Activated CD4-positive, alpha-beta T cell treated with anti-CD3 and anti-CD28 coated beads, Interleukin-2, amount 50 U/mL, for 4 hours (primary cell): ENCODE measurements around the gene ANKRD65.
A peak's percentile ranks its signal among the peaks of the same experiment; 100 is the strongest.
"Not testable (repeated sequence)": the region's sequence is repeated elsewhere in the genome, so short reads cannot be mapped to it uniquely, and the experiment has no call there.

Experiments
- DNase-seq, 2 experiments: peaks; one replicate each; pipeline ENCODE4 v3.0.0-alpha.2; 2020

The ANKRD65 gene

DNA sequence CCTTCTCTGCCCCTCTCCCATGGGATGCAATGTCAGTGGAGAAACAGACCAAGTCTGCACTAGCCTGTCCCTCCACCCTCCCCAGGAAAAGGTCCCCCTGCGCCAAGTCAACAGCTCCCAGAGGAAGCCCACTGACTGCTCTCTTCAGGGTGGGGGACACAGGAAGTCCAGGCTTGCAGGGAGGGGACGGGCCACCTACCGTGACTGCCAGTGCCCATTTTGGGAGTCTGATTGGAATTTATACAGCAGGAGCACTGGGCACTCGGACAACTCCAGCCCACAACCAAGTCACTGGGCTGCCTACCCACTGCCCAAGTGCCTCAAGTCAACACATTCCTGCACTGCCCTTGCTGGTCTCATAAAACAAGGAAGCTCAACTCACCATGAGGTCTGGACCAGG, 28.1 kb downstream of the ANKRD65 start:
- no peak for DNase-seq

DNA sequence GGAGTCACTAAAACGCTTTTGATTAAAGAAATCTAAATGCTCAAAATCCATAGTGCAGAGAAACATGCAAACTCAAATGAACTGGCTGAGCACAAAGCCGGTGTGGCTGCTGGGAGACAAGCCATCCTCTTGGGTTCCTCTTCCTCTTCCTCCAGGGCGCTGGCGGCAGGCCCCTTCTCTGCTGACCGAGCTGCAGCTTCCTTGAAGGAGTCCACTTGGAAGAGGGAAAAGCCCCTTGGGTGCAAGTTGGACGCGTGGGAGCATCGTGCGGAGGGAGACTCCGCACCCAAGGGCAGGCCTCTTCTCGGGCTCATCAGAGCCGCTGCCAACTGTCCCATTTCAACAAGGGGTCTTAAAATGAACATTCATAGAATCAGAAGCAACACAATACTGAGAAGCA, 29.9 kb downstream of the ANKRD65 start:
- no peak for DNase-seq

DNA sequence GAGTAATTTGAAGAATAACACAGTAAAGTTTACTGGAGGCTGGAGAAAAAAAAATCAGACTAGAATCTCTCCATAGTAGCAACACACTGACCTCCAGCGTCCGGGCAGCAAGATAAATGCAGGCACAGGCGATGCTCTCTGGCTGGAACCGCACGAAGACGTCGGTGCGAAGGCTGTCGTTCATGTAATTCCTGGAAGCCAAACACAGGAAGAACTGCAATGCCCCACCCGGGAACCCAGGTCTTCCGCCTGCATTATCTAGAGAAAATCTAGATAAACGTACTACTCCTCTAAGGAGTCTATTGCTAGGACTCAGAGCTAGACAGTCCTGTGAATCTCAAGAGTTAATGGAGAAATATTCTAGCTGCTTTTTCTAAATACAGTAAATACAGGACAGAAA, 30.4 kb downstream of the ANKRD65 start:
- no peak for DNase-seq

DNA sequence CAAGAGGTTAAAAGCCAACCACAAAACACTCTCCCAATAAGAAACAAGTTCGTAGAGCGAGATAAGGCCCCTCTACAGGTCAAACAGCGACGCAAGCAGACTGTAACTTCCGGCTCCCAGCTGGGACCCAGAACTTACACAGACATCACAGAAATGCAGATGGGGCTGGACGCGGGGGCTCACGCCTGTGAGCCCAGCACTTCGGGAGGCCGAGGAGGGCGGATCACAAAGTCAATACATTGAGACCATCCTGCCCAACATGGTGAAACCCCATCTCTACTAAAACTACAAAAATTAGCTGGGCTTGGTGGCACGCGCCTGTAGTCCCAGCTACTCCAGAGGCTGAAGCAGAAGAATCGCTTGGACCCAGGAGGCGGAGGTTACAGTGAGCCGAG, 33.0 kb downstream of the ANKRD65 start:
- no peak for DNase-seq

DNA sequence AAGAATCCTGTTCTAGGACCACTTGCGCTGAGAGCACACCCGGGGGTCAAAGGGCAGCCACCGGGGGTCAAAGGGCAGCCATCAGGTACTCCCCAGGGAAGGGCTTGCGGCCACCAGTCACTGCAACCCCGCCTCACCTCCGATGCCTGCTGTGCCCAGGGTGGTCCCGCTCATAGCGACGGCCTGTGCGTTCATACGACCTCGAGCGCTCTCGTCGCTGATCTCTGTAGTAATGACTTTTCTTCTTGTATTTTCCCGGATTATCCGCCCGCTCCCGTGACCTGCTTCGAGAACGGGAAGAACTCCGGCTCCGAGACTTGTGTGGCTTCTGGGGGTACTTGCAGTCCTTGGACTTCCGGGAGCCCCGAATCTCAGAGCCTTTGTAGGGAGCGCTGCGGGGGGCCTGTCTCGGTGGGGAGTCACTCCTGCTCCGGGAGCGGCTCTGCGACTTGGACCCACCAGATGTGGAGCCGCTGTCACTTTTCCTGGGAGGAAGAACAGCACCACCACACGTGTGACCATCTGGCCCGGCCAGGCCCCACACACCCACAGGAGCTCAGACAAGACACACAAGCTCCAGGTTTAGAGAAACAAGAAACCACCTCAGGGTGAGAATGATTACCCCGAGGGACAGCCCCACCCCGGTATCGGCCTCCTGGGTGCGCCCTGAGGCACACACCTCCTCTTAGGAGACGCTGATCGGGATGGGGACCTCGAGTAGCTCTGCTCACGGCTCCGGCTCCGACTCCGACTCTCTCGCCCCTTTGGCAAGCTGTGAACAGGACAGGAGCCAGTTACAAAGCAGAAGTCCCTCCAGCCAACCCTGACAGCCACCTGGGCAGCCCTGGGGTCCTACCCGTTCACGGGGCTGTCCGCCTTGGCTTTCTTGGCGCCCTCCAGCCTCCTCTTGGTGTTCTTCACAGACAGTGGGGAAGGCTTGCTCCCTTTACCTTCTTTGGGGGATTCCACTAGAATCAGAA, 33.7 kb downstream of the ANKRD65 start:
- DNase-seq = no peak

DNA sequence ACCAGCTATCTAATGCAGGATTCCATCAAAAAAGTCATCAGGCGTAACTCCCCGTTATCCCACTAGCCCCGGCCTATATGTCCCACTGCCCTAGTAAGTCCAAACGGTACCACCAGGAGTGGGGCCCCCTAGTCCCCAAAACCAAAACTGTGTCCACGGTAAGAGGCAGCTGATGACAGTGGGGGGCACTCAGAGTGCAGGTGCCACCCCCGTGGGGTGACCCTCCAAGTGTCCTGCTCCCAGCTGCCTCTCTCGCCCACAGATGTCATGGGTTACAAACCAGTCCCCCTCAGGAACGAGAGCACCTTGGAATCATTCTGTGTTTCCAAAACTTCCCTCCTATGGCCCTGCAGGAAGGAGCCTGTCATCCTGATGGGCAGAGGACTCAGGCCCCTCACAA, 35.1 kb downstream of the ANKRD65 start:
- no peak for DNase-seq

DNA sequence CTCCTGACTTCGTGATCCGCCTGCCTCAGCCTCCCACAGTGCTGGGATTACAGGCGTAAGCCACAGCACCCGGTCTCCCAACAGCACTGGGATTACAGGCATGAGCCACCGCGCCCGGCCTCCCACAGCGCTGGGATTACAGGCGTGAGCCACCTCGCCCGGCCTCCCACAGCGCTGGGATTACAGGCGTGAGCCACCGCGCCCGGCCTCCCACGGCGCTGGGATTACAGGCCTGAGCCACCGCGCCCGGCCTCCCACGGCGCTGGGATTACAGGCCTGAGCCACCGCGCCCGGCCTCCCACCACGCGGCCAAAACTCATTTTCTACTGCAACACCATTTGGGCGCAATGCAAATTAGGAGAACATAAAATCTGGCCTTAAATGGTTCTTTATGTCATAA, 35.7 kb downstream of the ANKRD65 start:
- not testable (repeated sequence) for DNase-seq

DNA sequence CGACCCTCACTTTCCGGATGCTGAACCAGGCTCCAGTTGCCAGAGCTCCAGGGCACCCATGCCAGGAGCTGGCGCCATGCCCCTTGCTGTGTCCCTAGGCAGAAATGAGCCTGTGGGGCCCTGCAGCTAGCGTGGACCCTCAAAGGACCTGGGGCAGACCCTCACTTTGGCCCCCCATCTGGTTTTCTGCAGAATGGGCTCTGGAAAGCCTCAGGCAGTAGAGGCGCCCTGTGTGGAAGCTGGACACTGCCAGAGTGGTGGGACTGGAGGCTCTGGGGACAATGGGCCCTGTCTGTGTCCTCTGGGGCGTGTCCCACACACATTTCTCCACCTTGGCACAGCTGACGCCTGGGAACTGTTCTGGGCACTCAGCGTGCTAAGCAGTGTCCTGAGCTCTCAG, 39.8 kb downstream of the ANKRD65 start:
- no peak for DNase-seq

DNA sequence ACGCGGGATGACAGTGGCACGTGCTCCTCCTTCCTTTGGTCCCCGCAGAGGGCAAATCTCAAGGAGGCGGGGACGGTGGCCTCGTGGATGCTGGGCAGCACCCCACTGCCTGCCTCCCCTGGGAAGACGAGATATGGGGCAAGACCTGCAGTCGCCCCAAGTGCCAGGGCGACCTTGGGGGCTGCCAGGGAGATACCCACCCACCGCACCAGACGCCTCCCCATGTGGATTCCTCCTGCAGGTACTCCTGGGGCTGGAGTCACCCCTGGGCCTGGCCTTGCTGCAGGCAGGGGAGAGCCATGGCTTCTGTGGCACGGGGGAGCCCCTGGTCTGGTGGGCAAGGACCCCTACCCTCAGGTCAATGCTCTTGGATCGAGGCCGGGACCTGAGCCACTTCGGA, 40.2 kb downstream of the ANKRD65 start:
- DNase-seq = no peak

DNA sequence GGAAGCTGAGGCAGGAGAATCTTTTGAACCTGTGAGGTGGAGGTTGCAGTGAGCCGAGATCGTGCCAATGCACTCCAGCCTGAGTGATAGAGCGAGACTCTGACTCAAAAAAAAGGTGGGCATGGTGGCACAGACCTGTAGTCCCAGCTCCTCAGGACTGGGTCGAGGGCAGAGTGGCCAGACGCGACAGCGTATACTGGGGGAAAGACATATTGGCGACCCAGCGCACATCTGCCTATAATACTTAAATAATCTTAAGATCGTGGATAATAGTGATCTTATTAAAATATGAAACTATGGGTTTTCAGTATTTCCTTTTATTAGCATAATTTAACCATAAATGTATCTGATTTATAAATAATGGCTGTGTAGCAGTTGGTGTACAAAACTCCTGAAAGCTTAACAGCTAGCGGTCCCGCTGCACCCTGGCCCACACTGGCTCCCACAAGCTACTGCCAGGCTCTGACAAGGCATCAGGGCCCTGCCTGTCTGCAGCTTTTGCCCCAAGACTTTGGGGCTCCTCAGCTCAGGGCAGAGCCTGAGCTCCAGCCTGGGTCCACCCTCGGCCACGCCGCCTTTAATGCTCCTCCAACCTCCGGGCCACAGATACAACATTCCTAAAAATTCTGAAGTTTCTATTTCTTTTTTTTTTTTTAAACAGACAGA, 43.4 kb downstream of the ANKRD65 start:
- no peak for DNase-seq

DNA sequence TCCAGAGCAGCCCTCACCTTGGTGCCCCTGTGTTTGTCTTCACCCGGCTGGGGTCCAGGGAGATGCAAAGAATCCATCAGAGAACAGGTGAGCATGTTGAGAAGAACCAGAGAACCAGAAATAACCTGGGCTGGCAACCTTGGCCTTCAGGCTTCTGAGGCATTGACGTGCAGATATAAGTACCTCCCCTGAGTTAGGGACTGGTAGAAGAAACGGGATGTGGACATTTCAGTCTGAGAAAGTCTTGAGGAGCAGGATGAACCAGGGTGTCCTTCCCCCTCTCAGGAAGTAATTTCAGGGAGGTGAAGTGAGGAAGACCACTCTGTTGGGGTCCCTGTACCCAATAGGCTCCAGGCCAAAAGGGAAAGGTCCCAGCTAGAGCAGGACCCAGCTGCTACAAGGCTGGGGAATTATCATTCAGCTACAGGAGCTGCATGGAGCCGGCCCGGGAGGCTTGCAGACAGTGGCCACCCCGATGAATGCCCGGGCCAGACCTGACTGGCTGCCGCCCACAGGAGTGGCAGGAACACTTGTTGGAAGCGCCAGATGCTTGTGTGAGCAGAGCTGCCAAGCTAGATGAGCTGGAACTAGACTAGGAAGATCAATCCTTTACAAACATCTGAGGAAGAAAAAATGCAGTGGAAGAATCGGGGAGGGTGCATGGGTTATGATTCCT, 44.4 kb downstream of the ANKRD65 start:
- DNase-seq = no peak

DNA sequence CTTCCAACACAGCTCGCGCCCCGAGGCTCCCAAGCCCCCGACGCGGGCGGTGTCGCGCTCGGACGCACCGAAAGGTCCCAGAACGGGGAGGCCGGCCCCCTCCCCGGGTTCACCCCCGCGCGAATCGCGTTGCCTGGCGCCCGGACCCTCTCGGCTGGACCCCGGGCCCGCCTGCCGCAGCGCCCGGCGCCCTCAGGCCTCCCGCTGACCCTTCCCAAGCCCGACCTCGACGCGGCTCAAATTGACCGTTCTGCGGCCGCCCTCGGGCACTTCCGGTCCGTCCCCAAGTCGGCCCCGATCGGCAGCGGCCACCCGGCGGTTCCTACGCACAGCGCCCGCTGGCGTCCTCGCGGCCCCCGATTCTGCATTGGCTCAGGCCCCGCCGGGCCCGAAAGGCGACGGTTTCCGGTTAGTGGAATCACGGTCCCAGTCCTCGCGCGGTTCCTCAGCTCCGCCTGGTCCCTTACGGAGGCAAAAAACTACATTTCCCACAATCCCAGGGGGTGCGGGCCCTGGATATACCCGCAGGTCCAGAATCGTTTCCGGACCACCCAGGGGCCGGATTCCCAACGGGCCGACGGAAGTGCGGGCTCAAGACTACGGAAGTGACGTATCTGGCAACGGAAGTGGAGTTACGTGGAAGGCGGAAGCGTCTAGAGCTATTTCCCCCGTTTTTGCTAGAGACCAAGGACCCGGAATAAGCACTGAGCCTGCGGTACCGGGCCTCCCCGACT, 46.0 kb downstream of the ANKRD65 start, which contains the start of gene AURKAIP1:
TSS of gene AURKAIP1 (minus strand) at position 279 of the 734 bp plus-strand sequence. CDS start 451 bp downstream, outside the sequence.
- DNase-seq = peak; percentile 91 to 95

DNA sequence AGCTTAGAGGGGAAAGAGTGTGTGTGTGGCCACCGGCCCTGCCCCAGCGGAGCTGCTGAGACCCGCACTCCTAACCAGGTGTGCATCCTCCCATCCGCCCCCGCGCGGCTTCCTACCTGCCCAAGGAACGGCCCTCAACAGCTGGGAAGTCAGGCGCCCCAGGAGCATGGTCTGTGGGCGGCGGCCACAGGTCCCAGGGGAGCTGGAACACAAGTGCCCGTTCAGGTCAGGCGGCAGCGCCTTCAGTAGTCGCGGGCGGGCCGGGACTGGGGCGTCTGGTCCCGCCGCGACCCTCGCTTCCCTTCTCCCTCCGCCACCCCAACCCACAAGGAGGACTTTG, 46.5 kb downstream of the ANKRD65 start:
- no peak for DNase-seq

DNA sequence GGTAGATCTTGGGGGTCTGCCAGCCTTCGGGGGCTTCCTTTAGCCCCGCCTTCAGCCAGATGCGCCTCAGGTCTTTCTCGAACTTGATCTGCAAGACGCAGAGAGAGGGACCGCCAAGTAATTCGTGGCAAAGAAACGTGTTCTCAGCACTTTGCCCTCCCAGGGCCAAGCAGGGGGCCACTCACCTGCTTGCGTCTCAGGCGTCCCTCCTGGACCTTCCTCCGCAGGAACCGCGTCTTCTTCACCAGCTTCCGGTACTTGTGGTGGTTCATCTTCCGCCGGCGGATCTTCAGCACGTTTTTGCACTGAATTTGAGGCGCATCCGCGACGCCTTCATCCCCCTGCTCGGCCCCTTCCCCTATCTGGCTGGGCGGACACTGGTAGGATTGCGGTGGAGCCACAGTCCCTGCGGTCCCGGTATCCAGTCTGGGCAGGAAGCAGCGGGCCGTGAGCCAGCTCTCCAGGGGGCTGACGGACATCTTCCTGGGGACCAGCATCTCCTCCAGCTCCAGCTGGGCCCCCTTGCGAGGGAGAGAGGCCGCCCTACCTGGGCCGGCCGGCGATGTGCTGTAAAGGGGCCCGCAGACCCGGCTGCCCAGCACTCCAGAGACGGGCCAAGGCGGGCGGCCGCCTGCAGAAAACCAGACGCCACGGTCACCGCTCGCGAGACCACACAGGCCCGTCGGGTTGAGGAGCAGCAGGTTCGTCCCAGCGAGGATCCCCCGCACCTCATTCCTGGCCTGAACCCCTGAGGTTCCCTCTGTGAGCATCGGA, 47.1 kb downstream of the ANKRD65 start:
- DNase-seq = no peak

DNA sequence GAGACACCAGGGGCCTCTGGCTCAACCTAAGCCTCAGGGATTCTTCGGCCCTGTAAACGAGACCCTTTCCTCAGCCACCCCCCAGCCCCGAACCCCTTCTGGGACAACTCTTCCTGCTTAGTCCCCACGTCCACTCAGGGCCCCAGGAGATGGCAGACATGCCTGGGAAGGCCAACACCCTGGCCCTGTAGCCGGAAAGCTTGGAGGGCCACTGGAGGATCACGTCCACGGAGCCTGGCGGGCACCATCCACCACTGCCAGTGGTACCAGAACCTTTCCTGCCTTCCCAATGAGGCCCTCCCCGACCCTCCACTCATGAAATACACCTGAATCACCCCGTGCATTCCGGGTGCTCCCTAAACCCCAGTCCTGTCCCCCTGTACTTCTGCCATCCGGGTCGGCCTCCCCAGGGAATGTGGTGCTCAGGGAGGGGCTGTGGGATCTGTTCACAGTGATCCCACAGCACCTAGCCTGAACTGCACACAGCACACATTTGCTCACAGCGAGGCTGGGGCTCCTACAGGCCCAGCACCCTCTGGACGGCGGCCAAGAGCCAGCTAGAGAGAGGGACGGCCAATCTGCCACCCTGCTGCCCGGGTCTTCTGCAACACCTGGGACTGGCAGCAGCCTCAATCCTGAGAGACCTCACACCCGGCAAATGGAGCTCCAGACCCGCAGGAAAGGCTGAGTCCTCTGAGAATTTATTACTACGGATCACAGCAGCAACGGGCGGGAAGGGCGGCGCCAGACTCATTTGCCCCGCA, 47.8 kb downstream of the ANKRD65 start:
- DNase-seq = no peak

DNA sequence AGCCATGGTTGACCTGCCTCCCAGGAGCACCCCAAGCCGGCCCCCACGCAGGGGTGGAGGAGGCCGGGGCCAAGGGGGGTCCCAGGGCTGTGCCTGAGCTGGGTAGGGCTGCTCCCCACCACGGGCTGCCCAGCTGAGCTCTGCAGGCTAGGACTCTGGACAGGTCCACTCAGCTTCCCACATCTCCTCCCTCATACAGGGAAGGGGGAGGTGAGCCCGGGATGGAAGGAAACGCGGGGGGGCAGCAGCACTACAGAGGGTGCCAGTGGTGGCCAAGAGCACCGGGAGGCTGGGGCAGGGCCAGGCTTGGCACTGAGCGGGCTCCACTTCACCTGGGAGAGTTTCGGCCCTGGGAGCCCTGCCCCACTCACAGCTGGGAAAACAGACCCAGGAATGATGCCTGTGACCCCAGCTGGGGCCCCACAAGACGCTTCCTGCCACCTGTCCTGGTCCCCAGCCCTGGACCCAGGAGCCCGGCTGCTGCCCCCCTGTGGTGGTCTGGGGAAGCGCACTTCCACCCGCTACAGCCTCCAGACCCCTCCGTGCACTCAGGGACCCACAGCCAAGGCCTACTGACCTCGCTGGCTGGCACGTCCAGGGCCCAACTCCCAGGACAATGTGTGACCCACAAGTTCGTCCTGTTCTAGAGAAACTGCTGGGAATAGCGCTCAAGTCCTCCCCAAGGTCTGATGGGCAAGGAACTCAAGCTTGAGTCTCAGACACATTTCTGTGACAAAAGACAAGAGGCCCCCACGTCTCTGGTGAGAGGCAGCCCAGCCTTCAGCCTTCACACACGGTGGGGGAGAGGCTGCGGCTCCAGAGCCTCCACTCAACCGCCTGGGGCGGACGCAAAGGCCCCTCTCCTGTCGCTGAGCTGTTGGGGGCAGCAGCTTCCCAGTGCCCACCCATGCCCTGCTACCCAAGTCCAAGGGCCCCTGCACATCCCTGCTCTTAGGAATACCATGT, 49.0 kb downstream of the ANKRD65 start:
- DNase-seq = peak; percentile 68 to 73

DNA sequence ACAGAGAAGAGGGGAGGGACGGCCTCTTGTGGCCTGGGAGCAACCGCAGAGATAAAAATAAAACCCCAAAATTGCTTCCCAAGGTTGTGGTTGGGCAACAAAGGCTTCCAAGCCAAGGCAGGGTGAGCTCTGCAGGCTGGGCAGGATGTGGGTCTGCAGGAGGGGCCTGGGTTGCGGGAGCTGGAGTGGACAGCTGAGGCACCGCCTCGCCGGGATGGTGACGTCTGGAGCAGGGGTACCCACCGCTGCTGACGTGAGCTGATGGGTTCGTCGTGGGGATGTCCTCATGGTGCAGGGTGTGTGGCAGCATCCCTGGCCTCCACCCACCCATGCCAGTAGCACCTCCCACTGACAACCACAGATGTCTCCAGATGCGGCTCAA, 49.7 kb downstream of the ANKRD65 start:
- DNase-seq = no peak

DNA sequence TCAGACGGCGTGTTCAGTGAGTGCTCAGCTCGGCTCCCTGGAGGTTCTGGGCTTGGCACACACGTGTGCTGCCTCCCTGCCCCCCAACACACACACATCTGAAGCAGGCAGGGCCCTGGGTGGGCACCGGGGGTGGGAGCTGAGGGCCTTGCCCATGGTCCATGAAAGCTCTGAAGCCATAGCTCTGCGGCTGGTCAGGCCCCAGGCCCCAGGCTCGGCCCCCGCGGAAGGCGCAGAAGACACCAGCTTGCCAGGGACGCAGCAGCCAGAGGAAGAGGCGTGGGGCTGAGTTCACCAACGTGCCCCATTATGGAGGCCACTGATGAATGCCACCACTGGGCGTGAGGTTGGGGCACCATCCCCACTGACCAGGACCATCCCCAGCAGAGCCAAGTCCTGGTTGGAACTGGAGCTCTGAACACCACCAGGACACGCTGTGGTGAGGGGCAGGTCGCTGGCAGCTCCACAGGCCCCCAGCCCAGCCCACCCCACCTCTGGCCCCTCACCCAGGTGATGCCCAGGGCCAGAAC, 50.2 kb downstream of the ANKRD65 start:
- DNase-seq = no peak

DNA sequence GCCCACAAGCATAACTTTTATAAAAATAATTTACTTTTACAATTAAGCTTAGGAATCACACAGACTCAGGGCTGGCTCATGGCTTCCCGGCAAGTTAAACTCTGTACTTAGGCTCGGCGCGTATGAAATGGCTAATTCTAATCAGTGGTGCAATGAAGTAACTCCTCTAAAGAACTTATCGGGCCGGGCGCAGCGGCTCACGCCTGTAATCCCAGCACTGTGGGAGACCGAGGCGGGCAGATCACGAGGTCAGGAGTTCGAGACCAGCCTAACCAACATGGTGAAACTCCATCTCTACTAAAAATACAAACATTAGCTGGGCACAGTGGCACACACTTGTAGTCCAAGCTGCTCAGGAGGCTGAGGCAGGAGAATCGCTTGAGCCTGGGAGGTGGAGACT, 51.0 kb downstream of the ANKRD65 start:
- DNase-seq = not testable (repeated sequence)
